Measurements from ENCODE around the gene JDP2.

The JDP2 gene

DNA sequence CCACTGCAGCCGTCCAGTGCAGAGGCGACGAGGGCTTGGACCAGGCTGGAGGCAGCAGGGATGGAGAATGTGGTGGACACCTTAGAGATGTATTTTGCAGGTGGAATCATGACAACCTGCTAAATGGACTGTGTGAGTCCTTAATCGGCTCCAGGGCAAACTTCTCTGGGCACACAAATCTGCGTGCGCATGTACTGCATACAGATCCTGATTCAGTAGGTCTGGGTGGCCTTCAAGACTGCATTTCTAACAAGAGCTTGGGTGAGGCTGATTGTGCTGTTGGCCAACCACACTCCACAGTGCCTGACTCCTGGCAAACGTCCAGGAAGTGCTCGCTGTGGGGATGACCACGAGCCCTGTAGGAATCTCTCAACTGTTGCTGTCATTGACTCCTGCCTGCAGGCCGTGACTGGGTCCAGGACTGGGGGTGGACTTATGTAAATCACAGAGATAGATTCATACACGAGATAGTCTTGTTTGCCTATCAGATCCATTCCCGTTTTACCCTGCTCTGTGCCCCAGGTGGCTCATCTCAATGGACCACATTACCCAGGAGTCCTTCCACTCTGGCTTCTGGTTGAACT lies 27.2 kb downstream of the JDP2 start:
- H3K27ac ChIP-seq (ENCODE audit: insufficient read depth, low read depth, low read length, poor library complexity, severe bottlenecking) = no peak overlapping the region
- H3K36me3 ChIP-seq (ENCODE audit: control insufficient read depth, insufficient read depth, low read length) = no peaks in the 10 kb centered on the region
- no peaks in the 10 kb centered on the region for H3K9me3 ChIP-seq (ENCODE audit: control insufficient read depth, low read length)
- H3K4me1 ChIP-seq (ENCODE audit: control insufficient read depth, insufficient read depth, low read length) = peaks cover 65% of the 10 kb centered on the region
- H3K27me3 ChIP-seq (ENCODE audit: control insufficient read depth, insufficient read depth, low read length, poor library complexity, severe bottlenecking) = no peaks in the 10 kb centered on the region
- H3K4me3 ChIP-seq (ENCODE audit: insufficient read depth, low read depth, low read length) = no peak overlapping the region
- WGBS, 2 experiments = 92 to 93% methylated on average over 12 of the region's 12 CpGs

- no peaks in the 10 kb centered on the region for H3K9me3 ChIP-seq (ENCODE audit: control insufficient read depth, low read length)
- no peaks in the 10 kb centered on the region for H3K27me3 ChIP-seq (ENCODE audit: control insufficient read depth, insufficient read depth, low read length, poor library complexity, severe bottlenecking)
- H3K27ac ChIP-seq (ENCODE audit: insufficient read depth, low read depth, low read length, poor library complexity, severe bottlenecking) = no peak overlapping the region
- WGBS, 2 experiments = 80 to 81% methylated on average over 16 of the region's 16 CpGs
- H3K36me3 ChIP-seq (ENCODE audit: control insufficient read depth, insufficient read depth, low read length) = no peaks in the 10 kb centered on the region
- H3K4me1 ChIP-seq (ENCODE audit: control insufficient read depth, insufficient read depth, low read length) = peaks cover 60% of the 10 kb centered on the region
- no peak overlapping the region for H3K4me3 ChIP-seq (ENCODE audit: insufficient read depth, low read depth, low read length)
Observed at GRCh38 chr14:75456069-75456996, 28.5 kb downstream of the JDP2 start.

GRCh38 chr14:75456997-75457335 lies 29.1 kb downstream of the JDP2 start:
- Histone ChIP-seq H3K27me3 (ENCODE audit: control insufficient read depth, insufficient read depth, low read length, poor library complexity, severe bottlenecking) (no peaks in the 10 kb centered on the region), H3K4me1 (ENCODE audit: control insufficient read depth, insufficient read depth, low read length) (peaks cover 54% of the 10 kb centered on the region), H3K4me3 (ENCODE audit: insufficient read depth, low read depth, low read length) (no peak overlapping the region), H3K9me3 (ENCODE audit: control insufficient read depth, low read length) (no peaks in the 10 kb centered on the region), H3K27ac (ENCODE audit: insufficient read depth, low read depth, low read length, poor library complexity, severe bottlenecking) (no peak overlapping the region), H3K36me3 (ENCODE audit: control insufficient read depth, insufficient read depth, low read length) (no peaks in the 10 kb centered on the region)
- WGBS, 2 experiments = 85 to 89% methylated on average over 5 of the region's 5 CpGs

DNA sequence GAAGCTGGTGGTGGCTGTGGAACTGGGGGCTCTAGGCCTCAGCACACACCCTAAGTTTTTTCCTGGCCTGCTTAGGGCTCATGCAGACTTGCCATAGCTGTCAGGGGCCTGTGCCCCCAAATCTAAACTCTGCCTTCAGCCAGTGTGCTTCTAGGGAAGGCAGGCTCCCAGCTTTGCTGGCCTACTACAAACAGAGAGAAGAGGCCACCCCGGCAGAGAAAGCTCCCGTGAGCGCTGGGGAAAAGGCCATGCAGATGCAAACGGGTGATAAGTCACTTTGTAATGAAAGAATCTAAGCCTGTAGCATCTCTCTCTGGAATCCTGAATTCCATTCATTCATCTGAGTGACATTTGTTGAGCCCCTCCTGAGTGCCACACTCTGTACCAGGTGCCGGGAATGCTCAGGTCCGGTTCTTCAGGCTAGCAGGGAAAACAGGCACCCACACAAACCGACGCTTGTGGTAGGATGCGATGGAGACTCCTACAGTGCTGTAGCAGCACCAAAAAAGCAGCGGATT lies 29.9 kb downstream of the JDP2 start:
- Histone ChIP-seq H3K9me3 (ENCODE audit: control insufficient read depth, low read length) (no peaks in the 10 kb centered on the region), H3K4me3 (ENCODE audit: insufficient read depth, low read depth, low read length) (no peak overlapping the region), H3K36me3 (ENCODE audit: control insufficient read depth, insufficient read depth, low read length) (no peaks in the 10 kb centered on the region), H3K27me3 (ENCODE audit: control insufficient read depth, insufficient read depth, low read length, poor library complexity, severe bottlenecking) (no peaks in the 10 kb centered on the region), H3K4me1 (ENCODE audit: control insufficient read depth, insufficient read depth, low read length) (peaks cover 47% of the 10 kb centered on the region), H3K27ac (ENCODE audit: insufficient read depth, low read depth, low read length, poor library complexity, severe bottlenecking) (no peak overlapping the region)
- WGBS, 2 experiments = 63 to 65% methylated on average over 10 of the region's 10 CpGs

DNA sequence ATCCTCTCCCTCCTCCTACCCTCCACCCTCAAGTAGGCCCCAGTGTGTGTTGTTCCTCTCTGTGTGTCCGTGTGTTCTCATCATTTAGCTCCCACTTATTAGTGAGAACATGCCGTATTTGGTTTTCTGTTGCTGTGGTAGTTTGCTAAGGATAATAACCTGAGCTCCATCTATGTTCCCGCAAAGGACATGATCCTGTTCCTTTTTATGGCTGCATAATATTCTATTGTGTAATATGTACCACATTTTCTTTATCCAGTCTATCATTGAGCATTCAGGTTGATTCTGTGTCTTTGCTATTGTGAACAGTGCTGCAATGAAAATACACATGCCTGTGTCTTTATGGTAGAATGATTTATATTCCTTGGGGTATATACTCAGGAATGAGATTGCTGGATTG lies 30.5 kb downstream of the JDP2 start:
- Histone ChIP-seq H3K27ac (ENCODE audit: insufficient read depth, low read depth, low read length, poor library complexity, severe bottlenecking) (no peak overlapping the region), H3K36me3 (ENCODE audit: control insufficient read depth, insufficient read depth, low read length) (no peaks in the 10 kb centered on the region), H3K4me3 (ENCODE audit: insufficient read depth, low read depth, low read length) (no peak overlapping the region), H3K27me3 (ENCODE audit: control insufficient read depth, insufficient read depth, low read length, poor library complexity, severe bottlenecking) (no peaks in the 10 kb centered on the region), H3K4me1 (ENCODE audit: control insufficient read depth, insufficient read depth, low read length) (peaks cover 41% of the 10 kb centered on the region), H3K9me3 (ENCODE audit: control insufficient read depth, low read length) (no peaks in the 10 kb centered on the region)
- whole genome bisulfite sequencing, 2 experiments = 90 to 100% methylated on average over 2 to 3 of the region's 3 CpGs

GRCh38 chr14:75459099-75459741 lies 31.4 kb downstream of the JDP2 start:
- WGBS, 2 experiments = 92 to 94% methylated on average over 12 of the region's 12 CpGs
- Histone ChIP-seq H3K27me3 (ENCODE audit: control insufficient read depth, insufficient read depth, low read length, poor library complexity, severe bottlenecking) (no peaks in the 10 kb centered on the region), H3K36me3 (ENCODE audit: control insufficient read depth, insufficient read depth, low read length) (no peaks in the 10 kb centered on the region), H3K4me3 (ENCODE audit: insufficient read depth, low read depth, low read length) (no peak overlapping the region), H3K9me3 (ENCODE audit: control insufficient read depth, low read length) (no peaks in the 10 kb centered on the region), H3K27ac (ENCODE audit: insufficient read depth, low read depth, low read length, poor library complexity, severe bottlenecking) (no peak overlapping the region), H3K4me1 (ENCODE audit: control insufficient read depth, insufficient read depth, low read length) (peaks cover 37% of the 10 kb centered on the region)

- Histone ChIP-seq H3K36me3 (ENCODE audit: control insufficient read depth, insufficient read depth, low read length) (no peaks in the 10 kb centered on the region), H3K4me3 (ENCODE audit: insufficient read depth, low read depth, low read length) (no peak overlapping the region), H3K27ac (ENCODE audit: insufficient read depth, low read depth, low read length, poor library complexity, severe bottlenecking) (no peak overlapping the region), H3K27me3 (ENCODE audit: control insufficient read depth, insufficient read depth, low read length, poor library complexity, severe bottlenecking) (no peaks in the 10 kb centered on the region), H3K9me3 (ENCODE audit: control insufficient read depth, low read length) (no peaks in the 10 kb centered on the region), H3K4me1 (ENCODE audit: control insufficient read depth, insufficient read depth, low read length) (peaks cover 35% of the 10 kb centered on the region)
- 82 to 87% methylated on average over 1 of the region's 1 CpG for WGBS, 2 experiments
Observed at GRCh38 chr14:75459791-75460190, 32.0 kb downstream of the JDP2 start.

DNA sequence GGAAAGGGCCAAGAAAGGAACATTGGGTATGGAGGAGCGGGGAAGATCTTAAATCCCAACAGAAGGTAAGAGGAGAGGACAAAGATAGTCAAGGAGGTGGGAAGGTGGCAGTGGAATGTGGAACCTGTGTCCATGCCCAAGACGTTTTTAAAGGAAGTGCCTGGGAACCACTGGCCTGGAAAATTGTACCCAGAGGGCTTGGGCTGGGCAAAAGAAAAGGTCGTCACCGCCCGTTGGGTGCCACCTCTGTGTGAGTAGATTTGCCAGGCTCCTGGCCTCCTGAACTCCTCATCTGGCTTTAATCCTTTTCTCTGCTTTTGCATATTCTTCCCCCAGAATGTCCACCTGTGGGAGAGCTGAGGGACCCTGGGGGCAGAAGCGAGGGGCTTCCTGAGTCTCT lies 32.6 kb downstream of the JDP2 start:
- whole genome bisulfite sequencing, 2 experiments = 90 to 93% methylated on average over 6 of the region's 6 CpGs
- Histone ChIP-seq H3K36me3 (ENCODE audit: control insufficient read depth, insufficient read depth, low read length) (no peaks in the 10 kb centered on the region), H3K4me3 (ENCODE audit: insufficient read depth, low read depth, low read length) (no peak overlapping the region), H3K9me3 (ENCODE audit: control insufficient read depth, low read length) (no peaks in the 10 kb centered on the region), H3K4me1 (ENCODE audit: control insufficient read depth, insufficient read depth, low read length) (peaks cover 35% of the 10 kb centered on the region), H3K27me3 (ENCODE audit: control insufficient read depth, insufficient read depth, low read length, poor library complexity, severe bottlenecking) (no peaks in the 10 kb centered on the region), H3K27ac (ENCODE audit: insufficient read depth, low read depth, low read length, poor library complexity, severe bottlenecking) (no peak overlapping the region)

DNA sequence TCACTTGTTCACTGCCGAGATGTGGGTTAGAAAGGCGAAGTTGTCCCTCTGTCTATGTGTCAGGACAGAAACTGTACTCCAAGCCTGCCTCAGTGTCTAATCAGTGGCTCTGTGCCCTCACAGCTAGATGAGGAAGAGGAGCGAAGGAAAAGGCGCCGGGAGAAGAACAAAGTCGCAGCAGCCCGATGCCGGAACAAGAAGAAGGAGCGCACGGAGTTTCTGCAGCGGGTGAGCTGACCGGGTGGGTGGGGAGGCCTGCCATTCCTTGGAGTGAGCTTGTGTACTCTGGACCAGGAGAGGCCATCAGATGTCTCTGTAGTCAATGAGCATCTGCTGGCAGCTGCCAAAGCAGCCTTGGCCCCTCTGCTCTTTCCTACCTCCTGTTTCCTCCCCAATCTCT lies 33.5 kb downstream of the JDP2 start:
- H3K4me3 ChIP-seq (ENCODE audit: insufficient read depth, low read depth, low read length) = no peak overlapping the region
- H3K4me1 ChIP-seq (ENCODE audit: control insufficient read depth, insufficient read depth, low read length) = peaks cover 28% of the 10 kb centered on the region
- no peaks in the 10 kb centered on the region for H3K27me3 ChIP-seq (ENCODE audit: control insufficient read depth, insufficient read depth, low read length, poor library complexity, severe bottlenecking)
- H3K36me3 ChIP-seq (ENCODE audit: control insufficient read depth, insufficient read depth, low read length) = no peaks in the 10 kb centered on the region
- H3K9me3 ChIP-seq (ENCODE audit: control insufficient read depth, low read length) = no peaks in the 10 kb centered on the region
- 95 to 96% methylated on average over 12 of the region's 12 CpGs for WGBS, 2 experiments
- no peak overlapping the region for H3K27ac ChIP-seq (ENCODE audit: insufficient read depth, low read depth, low read length, poor library complexity, severe bottlenecking)

GRCh38 chr14:75461755-75462349 lies 34.0 kb downstream of the JDP2 start:
- WGBS, 2 experiments = 93% methylated on average over 1 to 2 of the region's 2 CpGs

More at GRCh38 chr14:75461755-75462349, 34.0 kb downstream of the JDP2 start:
- Histone ChIP-seq H3K27me3 (ENCODE audit: control insufficient read depth, insufficient read depth, low read length, poor library complexity, severe bottlenecking) (no peaks in the 10 kb centered on the region), H3K9me3 (ENCODE audit: control insufficient read depth, low read length) (no peaks in the 10 kb centered on the region), H3K27ac (ENCODE audit: insufficient read depth, low read depth, low read length, poor library complexity, severe bottlenecking) (no peak overlapping the region), H3K36me3 (ENCODE audit: control insufficient read depth, insufficient read depth, low read length) (no peaks in the 10 kb centered on the region), H3K4me1 (ENCODE audit: control insufficient read depth, insufficient read depth, low read length) (peaks cover 23% of the 10 kb centered on the region), H3K4me3 (ENCODE audit: insufficient read depth, low read depth, low read length) (no peak overlapping the region)
